KG1 (cell line): ENCODE data around the gene GDF7.

Source experiments
- DNase-seq: peaks from one replicate; lab custom pipeline; 2025; lab: John Stamatoyannopoulos, UW

Gene GDF7

GRCh38 chr2:20674309-20674965, 7.5 kb downstream of the GDF7 start:
- no peak for DNase-seq

- DNase-seq: no peak
Measured at GRCh38 chr2:20674974-20675679, 8.2 kb downstream of the GDF7 start.

GRCh38 chr2:20675701-20676352, 8.9 kb downstream of the GDF7 start:
- no peak for DNase-seq

GRCh38 chr2:20676353-20677215, 9.6 kb downstream of the GDF7 start:
- DNase-seq: no peak

- DNase-seq: no peak
Measured at GRCh38 chr2:20677301-20678085, 10.5 kb downstream of the GDF7 start.

GRCh38 chr2:20678086-20678395, 11.1 kb downstream of the GDF7 start:
- DNase-seq: no peak

- DNase-seq: no peak
Measured at GRCh38 chr2:20678780-20679179, 11.8 kb downstream of the GDF7 start.

- no peak for DNase-seq
Measured at GRCh38 chr2:20680744-20681375, 13.9 kb downstream of the GDF7 start.

GRCh38 chr2:20682167-20682920, 15.4 kb downstream of the GDF7 start:
- DNase-seq: no peak

GRCh38 chr2:20684581-20685063, 17.7 kb downstream of the GDF7 start:
- no peak for DNase-seq

- no peak for DNase-seq
Measured at GRCh38 chr2:20687260-20687832, 20.4 kb downstream of the GDF7 start.

GRCh38 chr2:20689428-20690264, 22.7 kb downstream of the GDF7 start:
- no peak for DNase-seq

GRCh38 chr2:20691076-20691734, 24.3 kb downstream of the GDF7 start:
- DNase-seq: no peak

GRCh38 chr2:20692081-20692480, 25.1 kb downstream of the GDF7 start:
- no peak for DNase-seq

GRCh38 chr2:20693317-20693716, 26.4 kb downstream of the GDF7 start:
- DNase-seq: no peak

GRCh38 chr2:20696366-20696765, 29.4 kb downstream of the GDF7 start:
- no peak for DNase-seq

GRCh38 chr2:20697322-20697934, 30.5 kb downstream of the GDF7 start:
- no peak for DNase-seq
